SKM-1 (cell line): Measurements from ENCODE around the gene TCF4.

Experiments used
- DNase-seq: peaks from one replicate; lab custom pipeline; 2025; ENCODE audit not compliant: unreplicated experiment; lab: John Stamatoyannopoulos, UW

Gene TCF4

GRCh38 chr18:55356815-55357214 lies 231.2 kb downstream of the TCF4 start:
- DNase-seq, result no peak

- DNase-seq, result no peak
Measured at GRCh38 chr18:55355223-55355622, 232.8 kb downstream of the TCF4 start.

- no peak for DNase-seq
Measured at GRCh38 chr18:55354795-55355194, 233.2 kb downstream of the TCF4 start.

- DNase-seq, result no peak
Measured at GRCh38 chr18:55353806-55354205, 234.2 kb downstream of the TCF4 start.

GRCh38 chr18:55353391-55353790 lies 234.6 kb downstream of the TCF4 start:
- no peak for DNase-seq

GRCh38 chr18:55351980-55352714 lies 235.8 kb downstream of the TCF4 start:
- no peak for DNase-seq

GRCh38 chr18:55351241-55351691 lies 236.7 kb downstream of the TCF4 start:
- no peak for DNase-seq

GRCh38 chr18:55349685-55350084 lies 238.3 kb downstream of the TCF4 start:
- no peak for DNase-seq

- DNase-seq, result no peak
Measured at GRCh38 chr18:55346961-55347740, 240.8 kb downstream of the TCF4 start.

- DNase-seq, result no peak
Measured at GRCh38 chr18:55346387-55346786, 241.6 kb downstream of the TCF4 start.

- DNase-seq, result no peak
Measured at GRCh38 chr18:55345103-55345950, 242.7 kb downstream of the TCF4 start.

GRCh38 chr18:55343396-55344073 lies 244.5 kb downstream of the TCF4 start:
- DNase-seq, result no peak

GRCh38 chr18:55340998-55341397 lies 247.0 kb downstream of the TCF4 start:
- no peak for DNase-seq

- no peak for DNase-seq
Measured at GRCh38 chr18:55339990-55340389, 248.0 kb downstream of the TCF4 start.

GRCh38 chr18:55338978-55339650 lies 248.9 kb downstream of the TCF4 start:
- DNase-seq, result no peak

GRCh38 chr18:55337908-55338521 lies 250.0 kb downstream of the TCF4 start:
- no peak for DNase-seq

GRCh38 chr18:55337138-55337537 lies 250.9 kb downstream of the TCF4 start:
- no peak for DNase-seq

GRCh38 chr18:55336438-55337100 lies 251.4 kb downstream of the TCF4 start:
- DNase-seq, result no peak

- no peak for DNase-seq
Measured at GRCh38 chr18:55334875-55335274, 253.1 kb downstream of the TCF4 start.
